ENCODE results near the gene IQCB1. TPM values are rescaled to one million over a fixed set of nuclear protein-coding genes. Genes with fewer than 3 reads are reported as not detected.

IQCB1 gene
- polyA plus RNA-seq, 1 of the 3 experiments (the other 2 are of a cell fraction), result 10.4 TPM

DNA sequence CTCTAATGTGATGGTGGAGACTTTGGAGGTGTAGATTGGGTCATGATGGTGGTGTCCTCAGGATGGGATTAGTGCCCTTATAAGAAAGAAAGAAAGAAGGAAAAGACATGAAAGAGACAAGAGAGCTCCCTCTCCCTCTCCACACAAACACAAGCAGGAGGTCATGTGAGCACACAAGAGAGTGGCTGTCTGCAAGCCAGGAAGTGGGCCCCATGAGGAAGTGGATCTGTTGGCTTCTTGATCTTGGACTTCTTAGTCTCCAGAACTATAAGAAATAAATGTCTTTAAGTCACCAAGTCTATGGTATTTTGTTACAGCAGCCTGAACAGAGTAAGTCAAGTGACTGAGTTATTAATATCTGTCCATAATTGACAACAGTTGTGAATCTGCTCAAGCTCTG is 17.1 kb downstream of the IQCB1 start (continued):
- TF ChIP-seq, protein P1, sequence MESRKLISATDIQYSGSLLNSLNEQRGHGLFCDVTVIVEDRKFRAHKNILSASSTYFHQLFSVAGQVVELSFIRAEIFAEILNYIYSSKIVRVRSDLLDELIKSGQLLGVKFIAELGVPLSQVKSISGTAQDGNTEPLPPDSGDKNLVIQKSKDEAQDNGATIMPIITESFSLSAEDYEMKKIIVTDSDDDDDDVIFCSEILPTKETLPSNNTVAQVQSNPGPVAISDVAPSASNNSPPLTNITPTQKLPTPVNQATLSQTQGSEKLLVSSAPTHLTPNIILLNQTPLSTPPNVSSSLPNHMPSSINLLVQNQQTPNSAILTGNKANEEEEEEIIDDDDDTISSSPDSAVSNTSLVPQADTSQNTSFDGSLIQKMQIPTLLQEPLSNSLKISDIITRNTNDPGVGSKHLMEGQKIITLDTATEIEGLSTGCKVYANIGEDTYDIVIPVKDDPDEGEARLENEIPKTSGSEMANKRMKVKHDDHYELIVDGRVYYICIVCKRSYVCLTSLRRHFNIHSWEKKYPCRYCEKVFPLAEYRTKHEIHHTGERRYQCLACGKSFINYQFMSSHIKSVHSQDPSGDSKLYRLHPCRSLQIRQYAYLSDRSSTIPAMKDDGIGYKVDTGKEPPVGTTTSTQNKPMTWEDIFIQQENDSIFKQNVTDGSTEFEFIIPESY (IDR thresholded peaks at IDR 0.05; ENCODE audit: borderline replicate concordance, low read depth), result no peak
- TF ChIP-seq FOXJ3 (CRISPR knock-in tag; IDR thresholded peaks at IDR 0.05) (no peak), EP300 (IDR thresholded peaks at IDR 0.05; ENCODE audit: borderline replicate concordance in 1 of 2, low read depth in 1 of 2, low read length in 1 of 2) (no peak), TEAD4 (IDR thresholded peaks at IDR 0.05; ENCODE audit: borderline replicate concordance, insufficient read depth) (no peak)

- no peaks in the 10 kb centered on the region for H3K9me2 ChIP-seq
- H2AFZ ChIP-seq (ENCODE audit: low read depth), result no peak overlapping the region
- CTCF ChIA-PET, result no interaction called here
- DNase-seq, result no peak
- 75% methylated on average over 1 of the region's 1 CpG for WGBS (ENCODE audit: low lambda C conversion rate)
- no peaks in the 10 kb centered on the region for H3F3A ChIP-seq (replicated peaks; ENCODE audit: insufficient read depth)
- H3K4me2 ChIP-seq, result no peak overlapping the region
- TF ChIP-seq FOXJ3 (CRISPR knock-in tag; IDR thresholded peaks at IDR 0.05) (no peak), GATA2 (CRISPR knock-in tag; IDR thresholded peaks at IDR 0.05) (no peak), MEF2A (IDR thresholded peaks at IDR 0.05; ENCODE audit: borderline replicate concordance, low read depth) (no peak), ELF1 (IDR thresholded peaks at IDR 0.05) (no peak), SIN3A (IDR thresholded peaks at IDR 0.05; ENCODE audit: borderline replicate concordance, low read depth, low read length) (no peak), EZH2phosphoT487 (IDR thresholded peaks at IDR 0.05; ENCODE audit: borderline replicate concordance, low read depth) (no peak), RXRA (IDR thresholded peaks at IDR 0.05; ENCODE audit: borderline replicate concordance, low read depth) (no peak), FOXM1 (IDR thresholded peaks at IDR 0.05; ENCODE audit: low read depth) (no peak)
- TF ChIP-seq, protein P2, sequence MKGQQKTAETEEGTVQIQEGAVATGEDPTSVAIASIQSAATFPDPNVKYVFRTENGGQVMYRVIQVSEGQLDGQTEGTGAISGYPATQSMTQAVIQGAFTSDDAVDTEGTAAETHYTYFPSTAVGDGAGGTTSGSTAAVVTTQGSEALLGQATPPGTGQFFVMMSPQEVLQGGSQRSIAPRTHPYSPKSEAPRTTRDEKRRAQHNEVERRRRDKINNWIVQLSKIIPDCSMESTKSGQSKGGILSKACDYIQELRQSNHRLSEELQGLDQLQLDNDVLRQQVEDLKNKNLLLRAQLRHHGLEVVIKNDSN (IDR thresholded peaks at IDR 0.05; ENCODE audit: borderline replicate concordance, low read depth), result no peak
- no peaks in the 10 kb centered on the region for H3K27me3 ChIP-seq (ENCODE audit: insufficient read depth)
- peaks cover 33 to 71% of the 10 kb centered on the region in 2 experiments for H3K36me3 ChIP-seq (replicated peaks in 1 of 2; ENCODE audit: control insufficient read depth in 1 of 2, insufficient read depth in 2 of 2, low read length in 1 of 2)
- H4K20me1 ChIP-seq (ENCODE audit: insufficient read depth), result no peaks in the 10 kb centered on the region
- no peak overlapping the region for H3K4me3 ChIP-seq (ENCODE audit: low read depth in 2 of 2, low read length in 1 of 2)
- no peak overlapping the region for H3K9ac ChIP-seq
- H3K9me3 ChIP-seq, result no peaks in the 10 kb centered on the region
- H3K27ac ChIP-seq (ENCODE audit: low read depth in 2 of 2, low read length in 1 of 2), result no peak overlapping the region
- H3K4me1 ChIP-seq (ENCODE audit: control insufficient read depth in 1 of 2, insufficient read depth in 2 of 2, low read depth in 1 of 2, low read length in 1 of 2), result no peaks in the 10 kb centered on the region
- POLR2A ChIA-PET, result no interaction called here
- peaks cover under 1% of the 10 kb centered on the region; the same call in 1 of the 2 replicates for H3K79me2 ChIP-seq (ENCODE audit: insufficient read depth)
Measured at GRCh38 chr3:121809249-121809648, 25.6 kb downstream of the IQCB1 start.

- Histone ChIP-seq H3K4me2 (no peak overlapping the region), H3K79me2 (ENCODE audit: insufficient read depth) (no peaks in the 10 kb centered on the region), H2AFZ (ENCODE audit: low read depth) (no peak overlapping the region), H3K27ac (ENCODE audit: low read depth in 2 of 2, low read length in 1 of 2) (no peak overlapping the region), H3K4me1 (ENCODE audit: control insufficient read depth in 1 of 2, insufficient read depth in 2 of 2, low read depth in 1 of 2, low read length in 1 of 2) (no peaks in the 10 kb centered on the region), H3K4me3 (ENCODE audit: low read depth in 2 of 2, low read length in 1 of 2) (no peak overlapping the region), H3K27me3 (ENCODE audit: insufficient read depth) (no peaks in the 10 kb centered on the region), H4K20me1 (ENCODE audit: insufficient read depth) (no peaks in the 10 kb centered on the region), H3K9ac (no peak overlapping the region), H3K9me2 (no peaks in the 10 kb centered on the region), H3K36me3 (replicated peaks in 1 of 2; ENCODE audit: control insufficient read depth in 1 of 2, insufficient read depth in 2 of 2, low read length in 1 of 2) (peaks cover 44 to 70% of the 10 kb centered on the region in 2 experiments), H3F3A (replicated peaks; ENCODE audit: insufficient read depth) (no peaks in the 10 kb centered on the region), H3K9me3 (no peaks in the 10 kb centered on the region)
- DNase-seq, result no peak
- 94% methylated on average over 2 of the region's 2 CpGs for WGBS (ENCODE audit: low lambda C conversion rate)
- ChIA-PET CTCF (no interaction called here), POLR2A (no interaction called here)
- TF ChIP-seq NFIC (IDR thresholded peaks at IDR 0.05; ENCODE audit: borderline replicate concordance) (no peak), YY1 (IDR thresholded peaks at IDR 0.05; ENCODE audit: low read depth) (no peak), TCF12 (IDR thresholded peaks at IDR 0.05) (no peak), RAD21 (IDR thresholded peaks at IDR 0.05; ENCODE audit: low read length) (no peak), EZH2phosphoT487 (IDR thresholded peaks at IDR 0.05; ENCODE audit: borderline replicate concordance, low read depth) (no peak), MXI1 (IDR thresholded peaks at IDR 0.05; ENCODE audit: low read depth, low read length) (no peak), RFX5 (IDR thresholded peaks at IDR 0.05; ENCODE audit: low read length) (no peak), POLR2AphosphoS5 (IDR thresholded peaks at IDR 0.05; ENCODE audit: low read depth, low read length) (no peak)
- TF ChIP-seq, protein P3, sequence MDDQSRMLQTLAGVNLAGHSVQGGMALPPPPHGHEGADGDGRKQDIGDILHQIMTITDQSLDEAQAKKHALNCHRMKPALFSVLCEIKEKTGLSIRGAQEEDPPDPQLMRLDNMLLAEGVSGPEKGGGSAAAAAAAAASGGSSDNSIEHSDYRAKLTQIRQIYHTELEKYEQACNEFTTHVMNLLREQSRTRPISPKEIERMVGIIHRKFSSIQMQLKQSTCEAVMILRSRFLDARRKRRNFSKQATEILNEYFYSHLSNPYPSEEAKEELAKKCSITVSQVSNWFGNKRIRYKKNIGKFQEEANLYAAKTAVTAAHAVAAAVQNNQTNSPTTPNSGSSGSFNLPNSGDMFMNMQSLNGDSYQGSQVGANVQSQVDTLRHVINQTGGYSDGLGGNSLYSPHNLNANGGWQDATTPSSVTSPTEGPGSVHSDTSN (IDR thresholded peaks at IDR 0.05), result no peak
- TF ChIP-seq, protein P4, sequence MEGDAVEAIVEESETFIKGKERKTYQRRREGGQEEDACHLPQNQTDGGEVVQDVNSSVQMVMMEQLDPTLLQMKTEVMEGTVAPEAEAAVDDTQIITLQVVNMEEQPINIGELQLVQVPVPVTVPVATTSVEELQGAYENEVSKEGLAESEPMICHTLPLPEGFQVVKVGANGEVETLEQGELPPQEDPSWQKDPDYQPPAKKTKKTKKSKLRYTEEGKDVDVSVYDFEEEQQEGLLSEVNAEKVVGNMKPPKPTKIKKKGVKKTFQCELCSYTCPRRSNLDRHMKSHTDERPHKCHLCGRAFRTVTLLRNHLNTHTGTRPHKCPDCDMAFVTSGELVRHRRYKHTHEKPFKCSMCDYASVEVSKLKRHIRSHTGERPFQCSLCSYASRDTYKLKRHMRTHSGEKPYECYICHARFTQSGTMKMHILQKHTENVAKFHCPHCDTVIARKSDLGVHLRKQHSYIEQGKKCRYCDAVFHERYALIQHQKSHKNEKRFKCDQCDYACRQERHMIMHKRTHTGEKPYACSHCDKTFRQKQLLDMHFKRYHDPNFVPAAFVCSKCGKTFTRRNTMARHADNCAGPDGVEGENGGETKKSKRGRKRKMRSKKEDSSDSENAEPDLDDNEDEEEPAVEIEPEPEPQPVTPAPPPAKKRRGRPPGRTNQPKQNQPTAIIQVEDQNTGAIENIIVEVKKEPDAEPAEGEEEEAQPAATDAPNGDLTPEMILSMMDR (IDR thresholded peaks at IDR 0.05), result no peak
Measured at GRCh38 chr3:121803771-121804320, 31.0 kb downstream of the IQCB1 start.

Measured in SK-N-SH (cell line).